MM.1S (cell line): Measurements from ENCODE around the gene AFG1L.

Source experiments
- DNase-seq: peaks from one replicate; pipeline ENCODE4 v3.0.0-alpha.2; 2015
- H2AFZ ChIP-seq: fragments of 300-600 bp; sonication (generic); 2 replicates; pipeline ENCODE4 v1.6.0; 2016; ENCODE audit warnings: antibody characterized with exemption, low read length
- H3F3A ChIP-seq: fragments of 300-600 bp; sonication (generic); 2 replicates; pipeline ENCODE4 v1.6.1; 2016; ENCODE audit warnings: mild to moderate bottlenecking, antibody characterized with exemption, low read length, moderate library complexity, mixed read lengths; ENCODE audit not compliant: insufficient read depth
- H3K27ac ChIP-seq: fragments of 300-600 bp; sonication (generic); 2 replicates; pipeline ENCODE4 v1.5.1; 2016; ENCODE audit warnings: mild to moderate bottlenecking, low read length
- H3K27me3 ChIP-seq: fragments of 300-600 bp; sonication (generic); replicated peaks from 2 replicates; pipeline ENCODE4 v1.6.0; 2016; ENCODE audit warnings: low read length; ENCODE audit not compliant: insufficient read depth
- H3K36me3 ChIP-seq: fragments of 300-600 bp; sonication (generic); replicated peaks from 2 replicates; pipeline ENCODE4 v1.6.1; 2016; ENCODE audit warnings: mild to moderate bottlenecking, low read length, mixed read lengths; ENCODE audit not compliant: insufficient read depth
- H3K4me1 ChIP-seq: fragments of 300-600 bp; sonication (generic); 2 replicates; pipeline ENCODE4 v1.6.1; 2016; ENCODE audit warnings: low read length, mixed read lengths
- H3K4me2 ChIP-seq: fragments of 300-600 bp; sonication (generic); 2 replicates; pipeline ENCODE4 v1.6.0; 2016; ENCODE audit warnings: low read depth, low read length
- H3K4me3 ChIP-seq: fragments of 300-600 bp; sonication (generic); 2 replicates; pipeline ENCODE4 v1.5.1; 2016; ENCODE audit warnings: low read length, mixed read lengths
- H3K79me2 ChIP-seq: fragments of 300-600 bp; sonication (generic); 2 replicates; pipeline ENCODE4 v1.6.1; 2016; ENCODE audit warnings: mixed run types, low read length, mixed read lengths
- H3K9ac ChIP-seq: fragments of 300-600 bp; sonication (generic); 2 replicates; pipeline ENCODE4 v1.6.1; 2016; ENCODE audit warnings: low read length, mixed read lengths
- H3K9me2 ChIP-seq: fragments of 300-600 bp; sonication (generic); replicated peaks from 2 replicates; pipeline ENCODE4 v1.6.1; 2016; ENCODE audit warnings: mild to moderate bottlenecking, low read length, mixed read lengths; ENCODE audit not compliant: insufficient read depth
- H3K9me3 ChIP-seq: fragments of 300-600 bp; sonication (generic); replicated peaks from 2 replicates; pipeline ENCODE4 v1.6.1; 2016; ENCODE audit warnings: mild to moderate bottlenecking, low read length, mixed read lengths; ENCODE audit not compliant: insufficient read depth
- H4K20me1 ChIP-seq: fragments of 300-600 bp; sonication (generic); 2 replicates; pipeline ENCODE4 v1.6.1; 2016; ENCODE audit warnings: mild to moderate bottlenecking, low read length, moderate library complexity, mixed read lengths; ENCODE audit not compliant: insufficient read depth
- EZH2 ChIP-seq: fragments of 300-600 bp; sonication (generic); optimal IDR thresholded peaks from 2 replicates; pipeline ENCODE3; 2017; ENCODE audit warnings: low read depth, mild to moderate bottlenecking, antibody characterized with exemption, low read length, mixed read lengths
- EZH2phosphoT487 ChIP-seq: fragments of 300-600 bp; sonication (generic); IDR thresholded peaks from 2 replicates; pipeline ENCODE4 v1.6.1; 2018; ENCODE audit warnings: antibody characterized with exemption, low read length
- TF ChIP-seq, protein P1 (sequence below): fragments of 300-600 bp; sonication (generic); IDR thresholded peaks from 2 replicates; pipeline ENCODE4 v1.5.1; 2016; ENCODE audit warnings: antibody characterized with exemption, low read length, mixed read lengths

The AFG1L gene

DNA sequence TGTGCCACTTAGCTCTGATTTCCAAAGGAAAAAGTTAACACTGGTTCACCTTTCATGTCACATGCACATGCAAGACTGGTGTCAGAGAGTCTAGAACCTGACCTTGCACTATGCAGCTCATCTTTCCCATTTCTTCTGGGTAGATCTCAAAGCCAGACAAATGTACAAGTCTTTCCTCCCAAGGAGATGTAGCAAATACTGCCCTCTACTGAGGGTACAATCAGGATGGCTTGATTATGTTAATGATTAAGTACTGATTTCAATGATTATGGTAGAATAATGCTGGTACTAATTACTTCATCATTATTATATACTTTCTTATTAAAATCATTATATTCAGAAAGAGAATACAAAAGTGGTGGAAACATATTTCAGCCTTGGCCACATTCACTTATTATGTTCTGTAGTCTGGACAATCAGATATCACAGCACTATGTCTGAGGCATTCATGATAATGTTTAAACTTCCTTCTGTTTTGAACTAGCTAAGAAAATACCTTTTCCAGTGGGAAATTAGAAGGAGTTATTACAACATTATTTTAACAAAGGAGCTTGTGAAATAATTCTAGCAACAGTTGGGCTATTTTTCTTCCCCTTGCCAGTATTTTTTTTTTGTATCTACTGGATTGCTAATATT is 197.4 kb downstream of the AFG1L start:
- no peak overlapping the region for H2AFZ ChIP-seq
- no peak overlapping the region for H3K9ac ChIP-seq
- H3K4me1 ChIP-seq: no peaks in the 10 kb centered on the region
- H3K79me2 ChIP-seq: no peaks in the 10 kb centered on the region
- H3K36me3 ChIP-seq: no peaks in the 10 kb centered on the region; the same call in 1 of the 2 replicates
- no peaks in the 10 kb centered on the region for H3K9me3 ChIP-seq
- no peak overlapping the region for H3K4me2 ChIP-seq
- H3K9me2 ChIP-seq: no peaks in the 10 kb centered on the region
- H3K27me3 ChIP-seq: no peaks in the 10 kb centered on the region
- DNase-seq: peak; percentile 52
- H3K4me3 ChIP-seq: no peak overlapping the region
- H4K20me1 ChIP-seq: no peaks in the 10 kb centered on the region
- no peaks in the 10 kb centered on the region for H3F3A ChIP-seq
- no peak overlapping the region for H3K27ac ChIP-seq
- TF ChIP-seq EZH2phosphoT487 (no peak), EZH2 (no peak)
- TF ChIP-seq, protein P1, sequence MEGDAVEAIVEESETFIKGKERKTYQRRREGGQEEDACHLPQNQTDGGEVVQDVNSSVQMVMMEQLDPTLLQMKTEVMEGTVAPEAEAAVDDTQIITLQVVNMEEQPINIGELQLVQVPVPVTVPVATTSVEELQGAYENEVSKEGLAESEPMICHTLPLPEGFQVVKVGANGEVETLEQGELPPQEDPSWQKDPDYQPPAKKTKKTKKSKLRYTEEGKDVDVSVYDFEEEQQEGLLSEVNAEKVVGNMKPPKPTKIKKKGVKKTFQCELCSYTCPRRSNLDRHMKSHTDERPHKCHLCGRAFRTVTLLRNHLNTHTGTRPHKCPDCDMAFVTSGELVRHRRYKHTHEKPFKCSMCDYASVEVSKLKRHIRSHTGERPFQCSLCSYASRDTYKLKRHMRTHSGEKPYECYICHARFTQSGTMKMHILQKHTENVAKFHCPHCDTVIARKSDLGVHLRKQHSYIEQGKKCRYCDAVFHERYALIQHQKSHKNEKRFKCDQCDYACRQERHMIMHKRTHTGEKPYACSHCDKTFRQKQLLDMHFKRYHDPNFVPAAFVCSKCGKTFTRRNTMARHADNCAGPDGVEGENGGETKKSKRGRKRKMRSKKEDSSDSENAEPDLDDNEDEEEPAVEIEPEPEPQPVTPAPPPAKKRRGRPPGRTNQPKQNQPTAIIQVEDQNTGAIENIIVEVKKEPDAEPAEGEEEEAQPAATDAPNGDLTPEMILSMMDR: peak; percentile 57

DNA sequence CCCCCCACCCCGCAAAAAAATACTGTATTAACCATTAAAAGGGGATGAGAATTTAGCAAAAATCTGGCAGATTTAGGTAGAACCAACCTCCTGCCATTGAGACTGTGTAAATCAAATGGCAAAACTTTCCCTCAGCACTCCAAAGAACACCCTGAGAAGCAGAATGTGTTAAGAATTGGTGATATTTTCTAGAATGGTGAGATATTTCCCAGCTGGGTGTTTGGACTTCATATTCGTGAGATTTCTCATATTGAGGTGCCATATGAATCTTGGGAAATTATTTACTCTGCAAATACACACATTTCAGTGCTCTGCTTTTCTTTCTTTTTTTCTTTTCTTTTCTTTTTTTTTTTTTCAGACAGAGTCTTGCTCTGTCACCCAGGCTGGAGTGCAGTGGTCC is 199.6 kb downstream of the AFG1L start:
- H3K9me2 ChIP-seq: no peaks in the 10 kb centered on the region
- H3F3A ChIP-seq: no peaks in the 10 kb centered on the region
- no peaks in the 10 kb centered on the region for H3K4me1 ChIP-seq
- H3K9ac ChIP-seq: no peak overlapping the region
- DNase-seq: no peak
- H3K27me3 ChIP-seq: no peaks in the 10 kb centered on the region
- no peak overlapping the region for H3K4me3 ChIP-seq
- H2AFZ ChIP-seq: no peak overlapping the region
- no peak overlapping the region for H3K27ac ChIP-seq
- no peaks in the 10 kb centered on the region for H4K20me1 ChIP-seq
- no peaks in the 10 kb centered on the region for H3K79me2 ChIP-seq
- H3K9me3 ChIP-seq: no peaks in the 10 kb centered on the region
- TF ChIP-seq, protein P1: no peak
- TF ChIP-seq EZH2 (no peak), EZH2phosphoT487 (no peak)
- no peak overlapping the region for H3K4me2 ChIP-seq
- no peaks in the 10 kb centered on the region; the same call in 1 of the 2 replicates for H3K36me3 ChIP-seq

GRCh38 chr6:108497883-108498282 is 203.0 kb downstream of the AFG1L start:
- H2AFZ ChIP-seq: no peak overlapping the region
- TF ChIP-seq EZH2phosphoT487: no peak
- no peak for TF ChIP-seq EZH2
- TF ChIP-seq, protein P1: peak; percentile 53
- no peaks in the 10 kb centered on the region for H3F3A ChIP-seq
- peak; percentile 57 for DNase-seq
- no peaks in the 10 kb centered on the region for H3K9me3 ChIP-seq
- no peak overlapping the region for H3K4me3 ChIP-seq
- no peak overlapping the region for H3K9ac ChIP-seq
- no peak overlapping the region for H3K27ac ChIP-seq
- H3K79me2 ChIP-seq: no peaks in the 10 kb centered on the region
- H4K20me1 ChIP-seq: no peaks in the 10 kb centered on the region
- no peak overlapping the region for H3K4me2 ChIP-seq
- no peaks in the 10 kb centered on the region for H3K4me1 ChIP-seq
- no peaks in the 10 kb centered on the region; the same call in 1 of the 2 replicates for H3K36me3 ChIP-seq
- H3K9me2 ChIP-seq: no peaks in the 10 kb centered on the region
- no peaks in the 10 kb centered on the region for H3K27me3 ChIP-seq
